H1 (cell line): ENCODE data around the gene ITGA8. TPM values are rescaled to one million over a fixed set of nuclear protein-coding genes. Genes with fewer than 3 reads are reported as not detected.

ENCODE experiments used
- CTCF ChIA-PET: fragments of 300-600 bp; sonication (Branson Sonifier 250); formaldehyde crosslinking; loops from one replicate; lab custom pipeline; 2021; ENCODE audit not compliant: partially characterized antibody; lab: Charles Lee
- POLR2A ChIA-PET: fragments of 300-600 bp; sonication (Branson Sonifier 250); formaldehyde crosslinking; loops from one replicate; lab custom pipeline; 2021; ENCODE audit warnings: inconsistent platforms; ENCODE audit not compliant: partially characterized antibody; lab: Charles Lee
- DNase-seq, 2 experiments: peaks; one replicate each; pipeline versions ENCODE4 v3.0.0 to v3.0.0-alpha.2; 2010 to 2022; ENCODE audit warnings: low spot score in 2 of 2, low read depth in 1 of 2, mixed read lengths in 1 of 2
- FAIRE-seq: peaks from 2 replicates; lab custom pipeline; 2011; peaks lifted over from hg19 to GRCh38; lab: Jason Lieb, UNC
- H2AFZ ChIP-seq: 2 replicates; pipeline ENCODE4 v1.8.1; 2012; ENCODE audit warnings: low read length, inconsistent platforms
- H2AK5ac ChIP-seq: 2 replicates; pipeline ENCODE4 v1.6.1; 2013; ENCODE audit warnings: low read depth, low read length
- H2BK120ac ChIP-seq: replicated peaks from 2 replicates; pipeline ENCODE3; 2013; ENCODE audit warnings: low read depth, low read length, inconsistent platforms
- H2BK12ac ChIP-seq: 2 replicates; pipeline ENCODE4 v1.6.1; 2013; ENCODE audit warnings: low read depth, low read length
- H2BK15ac ChIP-seq: 2 replicates; pipeline ENCODE4 v1.6.1; 2013; ENCODE audit warnings: low read length
- H2BK20ac ChIP-seq: 2 replicates; pipeline ENCODE4 v1.6.1; 2013; ENCODE audit warnings: low read length
- H2BK5ac ChIP-seq: 2 replicates; pipeline ENCODE4 v1.6.1; 2013; ENCODE audit warnings: low read depth, low read length
- H3K14ac ChIP-seq: 2 replicates; pipeline ENCODE4 v1.6.1; 2013; ENCODE audit warnings: inconsistent platforms; ENCODE audit not compliant: insufficient read length
- H3K18ac ChIP-seq: 2 replicates; pipeline ENCODE4 v1.6.1; 2013; ENCODE audit warnings: low read length; ENCODE audit errors: extremely low read depth
- H3K23ac ChIP-seq: 2 replicates; pipeline ENCODE4 v1.6.1; 2013; ENCODE audit warnings: inconsistent platforms; ENCODE audit not compliant: insufficient read length
- H3K23me2 ChIP-seq: 2 replicates; pipeline ENCODE4 v1.6.1; 2013; ENCODE audit warnings: low read depth, low read length
- H3K27ac ChIP-seq: 2 replicates; pipeline ENCODE4 v1.6.1; 2011; ENCODE audit warnings: low read depth, low read length, inconsistent platforms
- H3K27me3 ChIP-seq, 4 experiments: replicated peaks in 1 of 4; 1 replicate in 1 of 4; 2 replicates in 3 of 4; pipeline versions ENCODE4 v1.6.1 to v1.8.1; 2011 to 2013; ENCODE audit warnings: low read length in 3 of 4, mild to moderate bottlenecking in 3 of 4, inconsistent platforms in 2 of 4, mixed read lengths in 2 of 4, moderate library complexity in 1 of 4; ENCODE audit not compliant: control insufficient read depth in 3 of 4, insufficient read depth in 3 of 4; ENCODE audit errors: extremely low read depth in 1 of 4
- H3K36me3 ChIP-seq, 4 experiments: 2 replicates each; pipeline versions ENCODE4 v1.6.1 to v1.8.1; 2011 to 2013; ENCODE audit warnings: mild to moderate bottlenecking in 4 of 4, low read length in 3 of 4, moderate library complexity in 2 of 4, control low read depth in 1 of 4, inconsistent platforms in 1 of 4; ENCODE audit not compliant: insufficient read depth in 4 of 4, control insufficient read depth in 2 of 4
- H3K4ac ChIP-seq: replicated peaks from 2 replicates; pipeline ENCODE3; 2013; ENCODE audit warnings: low read length, low read depth, mixed read lengths, inconsistent platforms; ENCODE audit not compliant: insufficient read length
- H3K4me1 ChIP-seq, 4 experiments: replicated peaks in 1 of 4; 1 replicate in 1 of 4; 2 replicates in 3 of 4; pipeline versions ENCODE4 v1.6.1 to v1.8.1; 2011 to 2013; ENCODE audit warnings: low read length in 3 of 4, inconsistent platforms in 2 of 4, mixed read lengths in 1 of 4; ENCODE audit not compliant: insufficient read depth in 4 of 4, control insufficient read depth in 3 of 4
- H3K4me2 ChIP-seq, 2 experiments: 2 replicates each; pipeline versions ENCODE4 v1.6.1 to v1.8.1; 2011 to 2013; ENCODE audit warnings: low read depth in 2 of 2, low read length in 2 of 2, control low read depth in 1 of 2, inconsistent platforms in 1 of 2, mild to moderate bottlenecking in 1 of 2; ENCODE audit not compliant: insufficient read depth in 1 of 2
- H3K4me3 ChIP-seq, 4 experiments: fragments of 200-600, 300-600 bp in 1 of 4; sonication (generic), shearing (Covaris generic), sonication (Bioruptor Twin) in 1 of 4; 2 replicates each; pipeline versions ENCODE4 v1.5.1 to v1.8.1; 2011 to 2016; ENCODE audit warnings: low read length in 4 of 4, low read depth in 3 of 4, control low read depth in 2 of 4, inconsistent platforms in 2 of 4, mild to moderate bottlenecking in 2 of 4, mixed read lengths in 1 of 4, moderate library complexity in 1 of 4; ENCODE audit not compliant: insufficient read depth in 2 of 4; ENCODE audit errors: extremely low read depth in 1 of 4
- H3K56ac ChIP-seq: replicated peaks from 2 replicates; pipeline ENCODE3; 2013; ENCODE audit warnings: low read depth, mild to moderate bottlenecking, mixed read lengths, low read length, inconsistent platforms; ENCODE audit not compliant: insufficient read length
- H3K79me1 ChIP-seq: 2 replicates; pipeline ENCODE4 v1.6.1; 2013; ENCODE audit warnings: low read depth, low read length, control low read depth
- H3K79me2 ChIP-seq, 2 experiments: 2 replicates each; pipeline versions ENCODE4 v1.6.1 to v1.8.1; 2012 to 2013; ENCODE audit warnings: low read length in 2 of 2, mild to moderate bottlenecking in 2 of 2, inconsistent platforms in 1 of 2; ENCODE audit not compliant: insufficient read depth in 2 of 2, control insufficient read depth in 1 of 2
- H3K9ac ChIP-seq, 4 experiments: replicated peaks in 1 of 4; 1 replicate in 1 of 4; 2 replicates in 3 of 4; pipeline versions ENCODE4 v1.6.1 to v1.8.1; 2011 to 2013; ENCODE audit warnings: low read depth in 3 of 4, low read length in 3 of 4, control low read depth in 2 of 4, mild to moderate bottlenecking in 2 of 4, moderate library complexity in 2 of 4, inconsistent platforms in 1 of 4; ENCODE audit errors: extremely low read depth in 1 of 4
- H3K9me3 ChIP-seq, 2 experiments: 2 replicates each; pipeline versions ENCODE4 v1.6.1 to v1.8.1; 2012 to 2013; ENCODE audit warnings: mild to moderate bottlenecking in 2 of 2, moderate library complexity in 2 of 2, control low read depth in 1 of 2, inconsistent platforms in 1 of 2, low read depth in 1 of 2, low read length in 1 of 2, mixed read lengths in 1 of 2; ENCODE audit not compliant: insufficient read depth in 2 of 2
- H4K20me1 ChIP-seq, 2 experiments: replicated peaks in 1 of 2; 2 replicates each; pipeline versions ENCODE3 to v1.8.1; 2011 to 2013; ENCODE audit warnings: inconsistent platforms in 2 of 2, low read length in 2 of 2, mild to moderate bottlenecking in 1 of 2; ENCODE audit not compliant: insufficient read depth in 2 of 2, control insufficient read depth in 1 of 2
- H4K5ac ChIP-seq: 2 replicates; pipeline ENCODE4 v1.6.1; 2013; ENCODE audit warnings: low read length, low read depth, mixed read lengths, inconsistent platforms; ENCODE audit not compliant: insufficient read length
- H4K8ac ChIP-seq: 2 replicates; pipeline ENCODE4 v1.8.0; 2013; ENCODE audit warnings: mild to moderate bottlenecking, moderate library complexity, low read length, inconsistent platforms; ENCODE audit not compliant: insufficient read depth; ENCODE audit errors: extremely low read depth
- H4K91ac ChIP-seq: replicated peaks from 2 replicates; pipeline ENCODE3; 2013; ENCODE audit warnings: low read length, mixed read lengths, inconsistent platforms; ENCODE audit not compliant: insufficient read length
- GTF2F1 ChIP-seq: IDR thresholded peaks from 2 replicates; pipeline ENCODE4 v1.6.1; 2012; ENCODE audit warnings: low read depth, low read length, improper control_type of control experiment, borderline replicate concordance
- RNF2 ChIP-seq: fragments of 200-900, 300-1000 bp; sonication (generic); IDR thresholded peaks from 2 replicates; pipeline ENCODE4 v1.7.1; 2016; ENCODE audit warnings: borderline replicate concordance, low read depth, mild to moderate bottlenecking, antibody characterized with exemption, low read length; ENCODE audit not compliant: poor library complexity, severe bottlenecking; ENCODE audit errors: missing control alignments
- WGBS, 2 experiments: shearing (Covaris generic) in 1 of 2; methylation state at CpG; one replicate each; pipeline versions ENCODE4 v1.1.6 to v1.1.7; 2013 to 2015; ENCODE audit warnings: low lambda C conversion rate in 2 of 2, mixed read lengths in 2 of 2, inconsistent platforms in 1 of 2, low coverage in 1 of 2, missing lambda C conversion rate in 1 of 2; ENCODE audit not compliant: insufficient replicate concordance in 2 of 2, insufficient coverage in 1 of 2, insufficient read length in 1 of 2; ENCODE audit errors: extremely low coverage in 1 of 2, missing lambda C conversion rate in 1 of 2; 5-methylcytosine and 5-hydroxymethylcytosine counted together
- polyA plus RNA-seq, 7 experiments: library from polyadenylated mRNA; depleted of rRNA in 3 of 7; stranded (reverse) in 5 of 7; unstranded in 2 of 7; fragments of >200 nt in 5 of 7; fragments of 200-250 nt in 2 of 7; gene quantifications; 1 replicate in 5 of 7; 2 replicates in 1 of 7; 4 replicates in 1 of 7; pipeline versions ENCODE4 v1.2.1 to v1.2.3, GENCODE V29; 2011 to 2013; ENCODE audit warnings: missing spikeins in 2 of 7, mixed read lengths in 2 of 7
- total RNA-seq: library from RNA; stranded (reverse); fragmentation: NEBNext Ultra II Directional; extraction: Animal tissue kit (Norgen Biotek cat#: 25700); gene quantifications from 2 replicates; pipeline ENCODE4 v1.2.1, GENCODE V29; 2021

The ITGA8 gene
- total and polyA plus RNA-seq, 2 of the 8 experiments (the other 6 are each of a cell fraction or from before 2014, with no cell fraction given), result not detected

DNA sequence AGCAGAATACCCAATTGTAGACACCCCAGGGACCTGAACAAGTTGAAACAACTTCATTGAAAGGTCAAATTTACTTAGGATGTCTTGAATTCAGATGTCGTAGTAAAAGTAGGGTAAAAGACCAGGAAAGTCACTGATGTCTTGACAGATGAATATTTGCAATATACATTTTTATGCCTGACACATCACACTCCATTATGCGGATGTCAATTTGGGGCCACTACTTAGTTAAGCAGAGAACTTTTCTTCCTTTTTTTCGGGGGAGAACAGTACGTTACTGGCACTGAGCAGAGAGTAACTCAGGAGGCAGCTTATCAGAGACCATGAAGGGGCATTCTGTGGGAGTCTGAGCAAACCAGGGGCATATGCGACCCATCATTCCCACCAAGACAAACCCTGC, 4.9 kb downstream of the ITGA8 start:
- CTCF ChIA-PET, result interaction anchor here (0.7 to 3.0 kb wide), 15 partner anchors 10 to 286 kb away, joined by 3 to 15 read pairs (median 4); no protein-coding TSS in a partner anchor

More for the DNA sequence above, 4.9 kb downstream of the ITGA8 start:
- H3K27ac ChIP-seq, result no peak overlapping the region
- 0 out of 2 replicates have a peak overlapping the region, but pooled peaks have one; percentile 64 for H2AFZ ChIP-seq
- no peak overlapping the region for H3K23ac ChIP-seq
- no peak overlapping the region for H2BK12ac ChIP-seq
- H3K4ac ChIP-seq, result no peak overlapping the region
- H2BK20ac ChIP-seq, result no peak overlapping the region
- POLR2A ChIA-PET, result no interaction called here
- H3K18ac ChIP-seq, result no peak overlapping the region
- H3K14ac ChIP-seq, result no peak overlapping the region
- H2AK5ac ChIP-seq, result no peak overlapping the region
- no peak overlapping the region for H2BK120ac ChIP-seq
- no peak overlapping the region for H3K4me2 ChIP-seq
- peaks cover 0 to 5% (median 1%) of the 10 kb centered on the region in 4 experiments; a peak in 2 of 7 replicates for H3K4me1 ChIP-seq
- DNase-seq (no peak), FAIRE-seq (no peak)
- TF ChIP-seq RNF2, result no peak
- no peak for TF ChIP-seq GTF2F1
- no peak overlapping the region for H2BK15ac ChIP-seq
- H3K56ac ChIP-seq, result no peak overlapping the region
- peaks cover 0 to 1% of the 10 kb centered on the region in 2 experiments for H4K20me1 ChIP-seq
- no peaks in the 10 kb centered on the region for H3K9me3 ChIP-seq
- 89% methylated on average over 5 of the region's 5 CpGs; no CpG with 5 or more reads in 1 of the 2 experiments for WGBS, 2 experiments
- no peak overlapping the region for H3K9ac ChIP-seq
- no peak overlapping the region for H4K5ac ChIP-seq
- H4K91ac ChIP-seq, result no peak overlapping the region
- no peaks in the 10 kb centered on the region for H3K79me2 ChIP-seq
- H3K27me3 ChIP-seq, result peaks cover 10 to 23% (median 18%) of the 10 kb centered on the region in 4 experiments
- H3K36me3 ChIP-seq, result no peaks in the 10 kb centered on the region
- no peaks in the 10 kb centered on the region for H3K79me1 ChIP-seq
- H3K23me2 ChIP-seq, result peaks cover 10% of the 10 kb centered on the region; the same call in 1 of the 2 replicates
- H3K4me3 ChIP-seq, result no peak overlapping the region
- H4K8ac ChIP-seq, result no peak overlapping the region
- no peak overlapping the region for H2BK5ac ChIP-seq
